ENCODE results near the gene TP53BP2. TPM values are rescaled to one million over a fixed set of nuclear protein-coding genes. Genes with fewer than 3 reads are reported as not detected.

The TP53BP2 gene
- 16.2 and 20.2 TPM in 2 replicates for total RNA-seq

GRCh38 chr1:223845810-223846682 is at the start of gene TP53BP2:
TSS of gene TP53BP2 (minus strand) at chr1:223845947. CDS start at chr1:223845680, 267 bp downstream.

Other genes with a start within 250 kb of the TP53BP2 start
- gene CAPN8, start 180.2 kb downstream of the TP53BP2 start, total RNA-seq = 0.09 TPM in 1 of 2 replicates, not detected in the other
- gene CAPN2, start 133.4 kb downstream of the TP53BP2 start, total RNA-seq = 391 and 436 TPM in 2 replicates